Left forelimb (tissue), 1 donor: ENCODE measurements around the gene CCDC33.

Source experiments
- DNase-seq: peaks from one replicate; pipeline ENCODE4 v3.0.0-alpha.2; 2018; ENCODE audit warnings: low spot score

Gene CCDC33

GRCh38 chr15:74208901-74209559 is 27.1 kb upstream of the CCDC33 start:
- no peak for DNase-seq

GRCh38 chr15:74209560-74209958 is 26.6 kb upstream of the CCDC33 start:
- no peak for DNase-seq

GRCh38 chr15:74209997-74210671 is 26.0 kb upstream of the CCDC33 start:
- no peak for DNase-seq

- DNase-seq, result no peak
These were observed 25.4 kb upstream of the CCDC33 start for GRCh38 chr15:74210729-74211128.

- no peak for DNase-seq
These were observed 24.5 kb upstream of the CCDC33 start for GRCh38 chr15:74211656-74212055.

- DNase-seq, result no peak
These were observed 23.6 kb upstream of the CCDC33 start for GRCh38 chr15:74212494-74212893.

- DNase-seq, result no peak
These were observed 22.3 kb upstream of the CCDC33 start for GRCh38 chr15:74213858-74214284.

- DNase-seq, result no peak
These were observed 21.7 kb upstream of the CCDC33 start for GRCh38 chr15:74214324-74215021.

GRCh38 chr15:74215958-74216357 is 20.2 kb upstream of the CCDC33 start:
- DNase-seq, result no peak

- DNase-seq, result no peak
These were observed 19.2 kb upstream of the CCDC33 start for GRCh38 chr15:74216949-74217348.

GRCh38 chr15:74217907-74218885 is 17.9 kb upstream of the CCDC33 start:
- no peak for DNase-seq

GRCh38 chr15:74220475-74221248 is 15.5 kb upstream of the CCDC33 start:
- no peak for DNase-seq

GRCh38 chr15:74221399-74222239 is 14.5 kb upstream of the CCDC33 start:
- DNase-seq, result no peak

- DNase-seq, result no peak
These were observed 13.6 kb upstream of the CCDC33 start for GRCh38 chr15:74222240-74223119.

GRCh38 chr15:74225928-74226327 is 10.2 kb upstream of the CCDC33 start:
- DNase-seq, result no peak

GRCh38 chr15:74226761-74227540 is 9.2 kb upstream of the CCDC33 start:
- no peak for DNase-seq

GRCh38 chr15:74227968-74228722 is 8.0 kb upstream of the CCDC33 start:
- DNase-seq, result no peak

- DNase-seq, result no peak
These were observed 7.4 kb upstream of the CCDC33 start for GRCh38 chr15:74228723-74229081.
